ENCODE measurements around the gene CXXC4. TPM values are rescaled to one million over a fixed set of nuclear protein-coding genes. Genes with fewer than 3 reads are reported as not detected.

Gene CXXC4
- total and polyA plus RNA-seq, 2 of the 13 experiments (the other 11 are each of a cell fraction or from before 2014, with no cell fraction given), result not detected

DNA sequence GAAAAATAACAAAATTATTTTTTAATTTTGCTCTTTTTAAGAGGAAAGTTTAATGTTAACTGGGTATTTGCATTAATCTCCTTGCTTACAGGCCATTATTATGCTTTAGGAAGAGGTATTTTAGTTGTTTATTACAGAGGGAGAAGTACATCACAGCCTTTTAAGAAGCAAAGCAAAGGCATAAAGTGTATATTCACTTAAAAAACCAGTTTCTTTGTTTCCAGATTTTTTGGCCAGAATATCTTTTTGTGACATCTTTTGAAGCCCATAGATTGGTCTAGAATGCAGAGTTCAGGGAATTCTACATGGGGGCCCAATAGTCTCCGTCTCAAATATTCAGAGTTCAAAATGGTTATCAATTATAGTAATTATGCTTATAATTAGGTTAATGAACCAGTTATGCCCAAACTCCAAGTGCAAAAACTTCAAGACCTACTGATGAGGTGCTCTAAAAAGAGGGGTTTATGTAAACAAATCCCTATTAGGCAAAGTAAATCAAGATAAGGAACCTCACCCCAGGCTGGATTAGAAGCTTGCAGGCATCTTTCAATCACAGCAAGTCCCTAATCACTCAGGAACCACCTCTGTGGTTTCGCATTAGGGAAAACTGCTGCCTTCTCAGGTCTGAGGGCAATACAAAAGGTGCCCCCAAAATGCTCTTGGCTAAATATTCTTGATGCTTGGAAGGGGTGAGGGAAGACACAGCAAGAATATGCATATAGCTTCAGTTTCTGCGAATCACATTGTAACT lies 1.4 kb downstream of the CXXC4 start (continued):
- no peak for TF ChIP-seq NFE2L1 (CRISPR knock-in tag; IDR thresholded peaks at IDR 0.05; ENCODE audit: borderline replicate concordance)
- TF ChIP-seq ZNF670 (CRISPR knock-in tag; IDR thresholded peaks at IDR 0.05; ENCODE audit: borderline replicate concordance), result no peak

GRCh38 chr4:104492183-104492771 lies 2.4 kb downstream of the CXXC4 start:
- intact Hi-C loops (cut with micrococcal nuclease; ENCODE audit: unreplicated experiment), result loop anchor here (10.0 kb wide), 1 partner anchor 107 kb away; no protein-coding TSS in a partner anchor
- H3K4me2 ChIP-seq (ENCODE audit: low read depth, low read length), result no peak overlapping the region
- peaks cover 21% of the 10 kb centered on the region for H3K4me1 ChIP-seq (ENCODE audit: insufficient read depth, low read length)
- H3K9me3 ChIP-seq (ENCODE audit: low read length), result no peaks in the 10 kb centered on the region
- WGBS (ENCODE audit: low lambda C conversion rate), result 27% methylated on average over 7 of the region's 7 CpGs
- no peaks in the 10 kb centered on the region for H3K79me2 ChIP-seq (ENCODE audit: insufficient read depth, low read length)
- TF ChIP-seq, protein P1, sequence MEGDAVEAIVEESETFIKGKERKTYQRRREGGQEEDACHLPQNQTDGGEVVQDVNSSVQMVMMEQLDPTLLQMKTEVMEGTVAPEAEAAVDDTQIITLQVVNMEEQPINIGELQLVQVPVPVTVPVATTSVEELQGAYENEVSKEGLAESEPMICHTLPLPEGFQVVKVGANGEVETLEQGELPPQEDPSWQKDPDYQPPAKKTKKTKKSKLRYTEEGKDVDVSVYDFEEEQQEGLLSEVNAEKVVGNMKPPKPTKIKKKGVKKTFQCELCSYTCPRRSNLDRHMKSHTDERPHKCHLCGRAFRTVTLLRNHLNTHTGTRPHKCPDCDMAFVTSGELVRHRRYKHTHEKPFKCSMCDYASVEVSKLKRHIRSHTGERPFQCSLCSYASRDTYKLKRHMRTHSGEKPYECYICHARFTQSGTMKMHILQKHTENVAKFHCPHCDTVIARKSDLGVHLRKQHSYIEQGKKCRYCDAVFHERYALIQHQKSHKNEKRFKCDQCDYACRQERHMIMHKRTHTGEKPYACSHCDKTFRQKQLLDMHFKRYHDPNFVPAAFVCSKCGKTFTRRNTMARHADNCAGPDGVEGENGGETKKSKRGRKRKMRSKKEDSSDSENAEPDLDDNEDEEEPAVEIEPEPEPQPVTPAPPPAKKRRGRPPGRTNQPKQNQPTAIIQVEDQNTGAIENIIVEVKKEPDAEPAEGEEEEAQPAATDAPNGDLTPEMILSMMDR (CRISPR knock-in tag; IDR thresholded peaks at IDR 0.05), result no peak
- no peak for TF ChIP-seq SMAD1 (CRISPR knock-in tag; IDR thresholded peaks at IDR 0.05; ENCODE audit: borderline replicate concordance, low read depth)
- TF ChIP-seq ZFP37 (CRISPR knock-in tag; IDR thresholded peaks at IDR 0.05; ENCODE audit: borderline replicate concordance), result no peak
- ATAC-seq (no peak), DNase-seq (ENCODE audit: low spot score) (no peak), FAIRE-seq (no peak)
- no peaks in the 10 kb centered on the region for H3K36me3 ChIP-seq (replicated peaks in 1 of 2; ENCODE audit: control insufficient read depth in 1 of 2, insufficient read depth in 2 of 2, low read length in 2 of 2)
- no peak overlapping the region for H3K27ac ChIP-seq (ENCODE audit: extremely low read length, insufficient read depth, low read length)
- in situ Hi-C loops (cut with HindIII; ENCODE audit: extremely low pct_ligation_motif_present, low pct_unique_long_range_greater_than_20kb), result no loop called here
- ChIA-PET CTCF (ENCODE audit: low intra/inter-chr PET ratio, low total read pairs) (no interaction called here), POLR2A (no interaction called here)
- H4K20me1 ChIP-seq (ENCODE audit: insufficient read depth, low read length), result no peaks in the 10 kb centered on the region
- H3K4me3 ChIP-seq (replicated peaks in 1 of 3; ENCODE audit: insufficient read depth in 1 of 3, low read depth in 2 of 3, low read length in 3 of 3), result no peak overlapping the region; a peak in 1 of 6 replicates
- H2AFZ ChIP-seq (ENCODE audit: low read length), result no peak overlapping the region
- peaks cover 0 to 20% of the 10 kb centered on the region in 2 experiments; a peak in 1 of 5 replicates for H3K27me3 ChIP-seq (ENCODE audit: control insufficient read depth in 1 of 2, insufficient read depth in 2 of 2, low read length in 2 of 2)
- BruUV-seq (replicated peaks), result no TSS peak
- H3K9ac ChIP-seq (ENCODE audit: insufficient read depth, low read depth, low read length), result no peak overlapping the region

Data from HepG2 (cell line).